Esophagus squamous epithelium (tissue), 5 donors: Measurements from ENCODE around the gene NOSTRIN. TPM values are rescaled to one million over a fixed set of nuclear protein-coding genes. Genes with fewer than 3 reads are reported as not detected.

Experiments used
- DNase-seq: peaks from one replicate; lab custom pipeline; 2025; lab: John Stamatoyannopoulos, UW
- H3K27ac ChIP-seq, 4 donors: fragments of 200-600 bp; sonication (generic); one replicate each; pipeline ENCODE4 v1.5.1; 2016 to 2019; ENCODE audit warnings: mild to moderate bottlenecking in 1 of 4
- H3K27me3 ChIP-seq, 4 donors: fragments of 200-600 bp; sonication (generic); 1 replicate in 3 of 4; 2 replicates in 1 of 4; pipeline versions ENCODE4 v1.5.1 to v1.6.0; 2017 to 2021; ENCODE audit warnings: antibody characterized with exemption in 1 of 4
- H3K36me3 ChIP-seq, 3 donors: fragments of 200-600 bp; sonication (generic); one replicate each; pipeline ENCODE4 v1.5.1; 2016 to 2019
- H3K4me1 ChIP-seq, 3 donors: fragments of 200-600 bp; sonication (generic); one replicate each; pipeline ENCODE4 v1.5.1; 2017 to 2019
- H3K4me3 ChIP-seq, 4 donors: fragments of 200-600 bp; sonication (generic); 1 replicate in 3 of 4; 2 replicates in 1 of 4; pipeline ENCODE4 v1.5.1; 2016 to 2019; ENCODE audit warnings: mild to moderate bottlenecking in 2 of 4, moderate library complexity in 1 of 4
- H3K9me3 ChIP-seq, 3 donors: fragments of 200-600 bp; sonication (generic); one replicate each; pipeline ENCODE4 v1.5.1; 2016 to 2019
- CTCF ChIP-seq, 6 experiments: fragments of 450-650 bp in 4 of 6; fragments of 200-600 bp in 2 of 6; sonication (generic) in 2 of 6; IDR thresholded peaks; one replicate each; pipeline ENCODE4 v1.5.1; 2016 to 2019; ENCODE audit warnings: antibody characterized with exemption in 6 of 6, mild to moderate bottlenecking in 4 of 6, moderate library complexity in 4 of 6
- POLR2A ChIP-seq, 4 donors: fragments of 450-650 bp; IDR thresholded peaks; one replicate each; pipeline ENCODE4 v1.6.1; 2017; ENCODE audit warnings: antibody characterized with exemption in 4 of 4, mild to moderate bottlenecking in 4 of 4, moderate library complexity in 3 of 4
- WGBS, 2 donors: methylation state at CpG; one replicate each; pipeline ENCODE4 v1.1.5; 2018; 5-methylcytosine and 5-hydroxymethylcytosine counted together
- intact Hi-C: fragments of 100-400 bp; cut with DNase I; formaldehyde crosslinking; loops from one replicate; pipeline ENCODE4 v1.15.0; 2022
- total RNA-seq, 4 donors: library from RNA; depleted of rRNA; stranded (reverse); fragments of >200 nt; gene quantifications; one replicate each; pipeline ENCODE4 v1.1.0, GENCODE V29; 2016
- donor health status: DM: yes; HTN: yes; CAD: no.

Gene NOSTRIN
- total RNA-seq, 4 donors from 2014 or later, result 0.76 to 15.6 (median 4.2) TPM

GRCh38 chr2:168810235-168810634, 7.8 kb downstream of the NOSTRIN start:
- no peaks in the 10 kb centered on the region for H3K9me3 ChIP-seq
- intact Hi-C loops, result no loop called here
- H3K27me3 ChIP-seq, result no peaks in the 10 kb centered on the region
- no peak for DNase-seq
- H3K4me3 ChIP-seq, result no peak overlapping the region
- H3K4me1 ChIP-seq, result no peaks in the 10 kb centered on the region
- TF ChIP-seq CTCF (IDR thresholded peaks at IDR 0.05) (no peak), POLR2A (IDR thresholded peaks at IDR 0.05) (no peak)
- no peaks in the 10 kb centered on the region for H3K36me3 ChIP-seq
- WGBS, 2 donors, result 83 to 95% methylated on average over 2 of the region's 2 CpGs
- H3K27ac ChIP-seq, result no peak overlapping the region

GRCh38 chr2:168811696-168812095, 9.3 kb downstream of the NOSTRIN start:
- Histone ChIP-seq H3K36me3 (no peaks in the 10 kb centered on the region), H3K4me1 (no peaks in the 10 kb centered on the region), H3K27me3 (no peaks in the 10 kb centered on the region), H3K27ac (no peak overlapping the region), H3K9me3 (no peaks in the 10 kb centered on the region), H3K4me3 (no peak overlapping the region)
- TF ChIP-seq CTCF (IDR thresholded peaks at IDR 0.05) (no peak), POLR2A (IDR thresholded peaks at IDR 0.05) (no peak)
- 61 to 74% methylated on average over 3 of the region's 3 CpGs for WGBS, 2 donors
- intact Hi-C loops, result no loop called here
- DNase-seq, result no peak

- Histone ChIP-seq H3K27ac (no peak overlapping the region), H3K27me3 (no peaks in the 10 kb centered on the region), H3K4me1 (no peaks in the 10 kb centered on the region), H3K36me3 (no peaks in the 10 kb centered on the region), H3K9me3 (no peaks in the 10 kb centered on the region), H3K4me3 (no peak overlapping the region)
- TF ChIP-seq CTCF (IDR thresholded peaks at IDR 0.05) (no peak), POLR2A (IDR thresholded peaks at IDR 0.05) (no peak)
- intact Hi-C loops, result no loop called here
- 75 to 88% methylated on average over 2 of the region's 2 CpGs for WGBS, 2 donors
- DNase-seq, result no peak
These were observed 11.6 kb downstream of the NOSTRIN start for GRCh38 chr2:168814046-168814445.

GRCh38 chr2:168814939-168815907, 12.8 kb downstream of the NOSTRIN start:
- DNase-seq, result no peak
- Histone ChIP-seq H3K4me3 (no peak overlapping the region), H3K27ac (no peak overlapping the region), H3K36me3 (no peaks in the 10 kb centered on the region), H3K27me3 (no peaks in the 10 kb centered on the region), H3K9me3 (no peaks in the 10 kb centered on the region), H3K4me1 (no peaks in the 10 kb centered on the region)
- TF ChIP-seq POLR2A (IDR thresholded peaks at IDR 0.05), result no peak
- TF ChIP-seq CTCF (IDR thresholded peaks at IDR 0.05), result no peak
- intact Hi-C loops, result no loop called here
- WGBS, 2 donors, result 89 to 90% methylated on average over 1 of the region's 1 CpG

- no peaks in the 10 kb centered on the region for H3K4me1 ChIP-seq
- DNase-seq, result no peak
These were observed 13.9 kb downstream of the NOSTRIN start for GRCh38 chr2:168816369-168816768.

More at GRCh38 chr2:168816369-168816768, 13.9 kb downstream of the NOSTRIN start:
- Histone ChIP-seq H3K9me3 (no peaks in the 10 kb centered on the region), H3K27ac (no peak overlapping the region), H3K36me3 (no peaks in the 10 kb centered on the region), H3K4me3 (no peak overlapping the region), H3K27me3 (no peaks in the 10 kb centered on the region)
- intact Hi-C loops, result no loop called here
- 85% methylated on average over 3 of the region's 3 CpGs for WGBS, 2 donors
- TF ChIP-seq POLR2A (IDR thresholded peaks at IDR 0.05) (no peak), CTCF (IDR thresholded peaks at IDR 0.05) (no peak)
